Retinal pigment epithelial cell (primary cell): ENCODE data around the gene NPAS4.
A peak's percentile ranks its signal among the peaks of the same experiment; 100 is the strongest.

Experiments
- DNase-seq: peaks from one replicate; pipeline ENCODE4 v3.0.0-alpha.2; 2010; ENCODE audit warnings: low read depth
- H3K4me3 ChIP-seq: 2 replicates; pipeline ENCODE4 v1.5.1; 2011; ENCODE audit warnings: mild to moderate bottlenecking, low read length, control low read depth, moderate library complexity
- TF ChIP-seq, protein P1 (sequence below): conservative IDR thresholded peaks from 2 replicates; pipeline ENCODE4 v1.5.1; 2011; ENCODE audit warnings: low read depth, low read length, control low read depth, inconsistent platforms

The NPAS4 gene

GRCh38 chr11:66391322-66391721 lies 29.5 kb upstream of the NPAS4 start:
- DNase-seq = no peak
- TF ChIP-seq, protein P1, sequence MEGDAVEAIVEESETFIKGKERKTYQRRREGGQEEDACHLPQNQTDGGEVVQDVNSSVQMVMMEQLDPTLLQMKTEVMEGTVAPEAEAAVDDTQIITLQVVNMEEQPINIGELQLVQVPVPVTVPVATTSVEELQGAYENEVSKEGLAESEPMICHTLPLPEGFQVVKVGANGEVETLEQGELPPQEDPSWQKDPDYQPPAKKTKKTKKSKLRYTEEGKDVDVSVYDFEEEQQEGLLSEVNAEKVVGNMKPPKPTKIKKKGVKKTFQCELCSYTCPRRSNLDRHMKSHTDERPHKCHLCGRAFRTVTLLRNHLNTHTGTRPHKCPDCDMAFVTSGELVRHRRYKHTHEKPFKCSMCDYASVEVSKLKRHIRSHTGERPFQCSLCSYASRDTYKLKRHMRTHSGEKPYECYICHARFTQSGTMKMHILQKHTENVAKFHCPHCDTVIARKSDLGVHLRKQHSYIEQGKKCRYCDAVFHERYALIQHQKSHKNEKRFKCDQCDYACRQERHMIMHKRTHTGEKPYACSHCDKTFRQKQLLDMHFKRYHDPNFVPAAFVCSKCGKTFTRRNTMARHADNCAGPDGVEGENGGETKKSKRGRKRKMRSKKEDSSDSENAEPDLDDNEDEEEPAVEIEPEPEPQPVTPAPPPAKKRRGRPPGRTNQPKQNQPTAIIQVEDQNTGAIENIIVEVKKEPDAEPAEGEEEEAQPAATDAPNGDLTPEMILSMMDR = no peak
- no peak overlapping the region for H3K4me3 ChIP-seq

- DNase-seq = no peak
- no peak overlapping the region for H3K4me3 ChIP-seq
- TF ChIP-seq, protein P1 = no peak
Observed at GRCh38 chr11:66393954-66394353, 26.9 kb upstream of the NPAS4 start.

DNA sequence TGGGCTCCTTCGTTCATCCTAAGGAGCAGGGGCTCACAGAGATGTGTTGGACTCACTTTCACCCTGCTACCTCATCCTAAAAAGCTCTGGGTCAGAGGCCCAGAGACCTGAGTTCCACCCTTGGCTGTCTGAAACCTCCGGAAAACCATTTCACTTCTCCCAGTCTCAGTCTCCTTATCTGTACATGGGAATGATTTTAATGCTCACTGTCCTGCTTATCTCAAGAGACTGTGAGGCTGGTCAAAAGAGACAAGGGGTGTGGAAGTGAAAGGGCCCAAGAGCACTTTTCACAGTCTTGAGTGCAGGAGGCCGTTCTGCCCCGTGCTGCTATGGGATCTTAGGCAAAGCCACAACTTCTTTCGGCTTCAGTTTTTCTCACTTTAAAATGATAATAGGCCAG lies 13.2 kb upstream of the NPAS4 start:
- no peak for DNase-seq
- TF ChIP-seq, protein P1 = no peak
- H3K4me3 ChIP-seq = no peak overlapping the region

DNA sequence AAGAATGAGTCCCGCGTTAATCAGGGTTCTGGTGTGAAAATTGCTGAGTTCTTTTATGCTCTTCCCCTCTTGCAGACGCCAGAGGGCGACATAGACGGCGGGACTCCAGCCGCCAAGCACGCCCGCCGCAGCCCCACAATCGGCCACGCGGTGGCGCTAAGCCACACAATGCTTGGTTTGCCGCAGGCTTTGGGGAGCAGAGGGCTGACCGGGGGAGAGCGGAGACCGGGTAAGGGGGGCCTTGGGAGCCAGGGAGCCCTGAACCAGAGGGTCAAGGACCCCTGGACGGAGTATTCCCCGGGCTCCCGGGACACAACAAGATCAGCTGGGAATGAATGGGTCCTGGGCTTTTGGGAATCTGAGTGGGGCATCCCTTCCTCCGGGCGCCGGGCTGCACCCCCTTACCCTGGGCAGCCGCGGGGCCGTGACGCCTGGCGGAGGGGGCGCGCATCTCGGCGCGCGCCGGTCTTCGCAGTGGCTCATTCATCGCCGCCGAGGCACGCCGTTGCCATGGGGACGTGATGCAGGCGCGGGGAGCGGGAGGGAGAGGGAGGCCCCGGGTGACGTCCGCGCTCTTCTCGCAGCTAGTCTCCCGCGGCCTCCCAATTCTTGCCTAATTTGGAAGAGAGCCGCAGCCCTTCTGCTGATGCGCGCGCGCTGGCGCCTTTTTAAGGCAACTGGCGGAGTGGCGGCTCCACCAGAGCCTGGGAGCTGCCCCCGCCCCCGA lies 12.2 kb upstream of the NPAS4 start:
- DNase-seq = peak; percentile 19
- TF ChIP-seq, protein P1 = peak; percentile 100
- peak overlapping the region; percentile 32 for H3K4me3 ChIP-seq

DNA sequence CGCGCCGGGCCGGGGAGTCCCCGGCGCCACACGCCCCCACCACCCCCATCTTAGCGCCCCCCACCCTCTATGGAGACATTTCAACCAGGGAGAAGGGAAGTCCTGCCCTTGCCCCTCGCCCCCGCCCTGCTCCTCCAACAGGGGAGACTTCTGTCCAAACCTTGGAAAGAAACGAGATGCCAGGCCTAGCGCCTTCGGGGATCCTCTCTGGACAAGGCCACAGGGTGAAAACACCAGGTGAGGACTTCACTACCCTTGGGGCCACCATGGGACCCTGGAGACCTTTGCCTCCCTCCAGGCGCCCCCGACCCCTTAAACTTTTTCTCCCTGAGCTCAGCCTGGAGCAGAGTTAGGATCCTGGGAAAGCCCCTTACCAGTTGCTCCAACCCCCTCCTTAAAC lies 11.6 kb upstream of the NPAS4 start:
- no peak overlapping the region for H3K4me3 ChIP-seq
- no peak for DNase-seq
- TF ChIP-seq, protein P1 = no peak

- TF ChIP-seq, protein P1 = no peak
- DNase-seq = no peak
Observed at GRCh38 chr11:66410191-66410590, 10.6 kb upstream of the NPAS4 start.

GRCh38 chr11:66411323-66411722 lies 9.5 kb upstream of the NPAS4 start:
- H3K4me3 ChIP-seq = no peak overlapping the region
- TF ChIP-seq, protein P1 = no peak
- DNase-seq = no peak

More at GRCh38 chr11:66410191-66410590, 10.6 kb upstream of the NPAS4 start:
- no peak overlapping the region for H3K4me3 ChIP-seq
